B cell (primary cell): ENCODE results near the gene PPP1R12B.
"Not testable (repeated sequence)": the region's sequence is repeated elsewhere in the genome, so short reads cannot be mapped to it uniquely, and the experiment has no call there.

Source experiments
- CTCF ChIP-seq: fragments of 200-600 bp; IDR thresholded peaks from one replicate; pipeline ENCODE4 v1.8.0; 2022; ENCODE audit warnings: antibody characterized with exemption, mild to moderate bottlenecking
- EZH2 ChIP-seq: IDR thresholded peaks from 2 replicates; pipeline ENCODE4 v1.6.1; 2012; ENCODE audit warnings: borderline replicate concordance, low read depth, mild to moderate bottlenecking, moderate library complexity, low read length; ENCODE audit not compliant: insufficient read depth, poor library complexity, severe bottlenecking

- not testable (repeated sequence) for TF ChIP-seq CTCF, EZH2
Observed at GRCh38 chr1:202460143-202460495, 111.6 kb downstream of the PPP1R12B start.
